B cell (primary cell): ENCODE data around the gene ZBTB44. TPM values are rescaled to one million over a fixed set of nuclear protein-coding genes. Genes with fewer than 3 reads are reported as not detected.

Source experiments
- ATAC-seq: fragments of 200-7000 bp; cut with Tn5 transposase; one replicate; pipeline ENCODE4 v1.10.0; 2021; ENCODE audit warnings: low read depth, mild to moderate bottlenecking, moderate number of reproducible peaks, moderate library complexity
- CTCF ChIA-PET: fragments of 350-600 bp; sonication (Branson Sonifier 250); formaldehyde crosslinking; loops from one replicate; lab custom pipeline; 2021; ENCODE audit warnings: antibody characterized with exemption, inconsistent platforms; lab: Charles Lee
- POLR2A ChIA-PET: fragments of 350-600 bp; sonication (Branson Sonifier 250); formaldehyde crosslinking; loops from one replicate; lab custom pipeline; 2021; ENCODE audit warnings: antibody characterized with exemption; lab: Charles Lee
- DNase-seq: peaks from one replicate; pipeline ENCODE4 v3.0.0; 2013
- H2AFZ ChIP-seq: 2 replicates; pipeline ENCODE4 v1.6.1; 2012; ENCODE audit warnings: mild to moderate bottlenecking, low read depth, low read length; ENCODE audit not compliant: insufficient read depth, poor library complexity, severe bottlenecking
- H3K27ac ChIP-seq, 2 donors: 1 replicate in 1 of 2; 2 replicates in 1 of 2; pipeline ENCODE4 v1.5.1; 2012 to 2013; ENCODE audit warnings: low read length in 2 of 2, mild to moderate bottlenecking in 2 of 2, moderate library complexity in 1 of 2
- H3K27me3 ChIP-seq, 4 experiments: fragments of 200-600 bp in 1 of 4; sonication (generic) in 1 of 4; replicated peaks in 1 of 4; 1 replicate in 2 of 4; 2 replicates in 2 of 4; pipeline versions ENCODE4 v1.6.1 to v1.7.0; 2013 to 2016; ENCODE audit warnings: low read length in 3 of 4, mild to moderate bottlenecking in 2 of 4, mixed read lengths in 1 of 4, moderate library complexity in 1 of 4; ENCODE audit not compliant: insufficient read depth in 4 of 4, control insufficient read depth in 3 of 4; ENCODE audit errors: control extremely low read depth in 1 of 4
- H3K36me3 ChIP-seq, 2 experiments: replicated peaks in 1 of 2; 1 replicate in 1 of 2; 2 replicates in 1 of 2; pipeline versions ENCODE4 v1.6.1 to v1.7.1; 2013; ENCODE audit warnings: low read length in 1 of 2; ENCODE audit not compliant: insufficient read depth in 2 of 2, control insufficient read depth in 1 of 2; ENCODE audit errors: control extremely low read depth in 1 of 2, extremely low read depth in 1 of 2
- H3K4me1 ChIP-seq, 2 donors: fragments of 200-600 bp in 1 of 2; sonication (generic) in 1 of 2; 1 replicate in 1 of 2; 2 replicates in 1 of 2; pipeline versions ENCODE4 v1.5.1 to v1.6.1; 2013 to 2017; ENCODE audit warnings: low read length in 2 of 2; ENCODE audit not compliant: control insufficient read depth in 2 of 2, insufficient read depth in 2 of 2
- H3K4me2 ChIP-seq: replicated peaks from 2 replicates; pipeline ENCODE3; 2012; ENCODE audit warnings: mild to moderate bottlenecking, low read depth, low read length; ENCODE audit not compliant: poor library complexity, severe bottlenecking
- H3K4me3 ChIP-seq, 5 experiments: fragments of 200-600 bp in 1 of 5; sonication (generic) in 1 of 5; 1 replicate in 3 of 5; 2 replicates in 2 of 5; pipeline versions ENCODE4 v1.5.1 to v1.7.0; 2011 to 2016; ENCODE audit warnings: low read length in 4 of 5, mild to moderate bottlenecking in 4 of 5, low read depth in 2 of 5, control low read depth in 1 of 5, moderate library complexity in 1 of 5; ENCODE audit not compliant: insufficient read depth in 1 of 5; ENCODE audit errors: control extremely low read depth in 1 of 5, extremely low read depth in 1 of 5
- H3K79me2 ChIP-seq: fragments of 200-600 bp; sonication (generic); one replicate; pipeline ENCODE4 v1.6.0; 2016; ENCODE audit warnings: low read length; ENCODE audit not compliant: control insufficient read depth, insufficient read depth
- H3K9ac ChIP-seq: fragments of 200-600 bp; sonication (generic); 2 replicates; pipeline ENCODE4 v1.6.1; 2017; ENCODE audit warnings: mild to moderate bottlenecking, low read length, moderate library complexity
- H3K9me3 ChIP-seq, 3 donors: one replicate each; pipeline versions ENCODE4 v1.6.1 to v1.7.1; 2013; ENCODE audit warnings: low read length in 2 of 3; ENCODE audit not compliant: control insufficient read depth in 2 of 3, insufficient read depth in 1 of 3; ENCODE audit errors: control extremely low read depth in 1 of 3
- H4K20me1 ChIP-seq: 2 replicates; pipeline ENCODE4 v1.6.0; 2012; ENCODE audit warnings: mild to moderate bottlenecking, low read length; ENCODE audit not compliant: insufficient read depth, control insufficient read depth, poor library complexity, severe bottlenecking
- H3K27ac Mint-ChIP-seq: one replicate; pipeline ENCODE4 v1.8.0; 2021; ENCODE audit warnings: mixed read lengths
- H3K27me3 Mint-ChIP-seq: one replicate; pipeline ENCODE4 v1.8.0; 2021; ENCODE audit warnings: mixed read lengths
- H3K4me1 Mint-ChIP-seq: one replicate; pipeline ENCODE4 v1.8.0; 2021; ENCODE audit warnings: mixed read lengths
- H3K4me3 Mint-ChIP-seq: one replicate; pipeline ENCODE4 v1.8.0; 2021; ENCODE audit warnings: mixed read lengths
- H3K9me3 Mint-ChIP-seq: one replicate; pipeline ENCODE4 v1.8.0; 2022; ENCODE audit warnings: mixed read lengths; ENCODE audit not compliant: insufficient read depth
- EZH2 ChIP-seq: IDR thresholded peaks from 2 replicates; pipeline ENCODE4 v1.6.1; 2012; ENCODE audit warnings: borderline replicate concordance, low read depth, mild to moderate bottlenecking, moderate library complexity, low read length; ENCODE audit not compliant: insufficient read depth, poor library complexity, severe bottlenecking
- WGBS: methylation state at CpG from one replicate; pipeline ENCODE4 v1.1.5; 2013; ENCODE audit warnings: missing lambda C conversion rate; ENCODE audit not compliant: insufficient coverage; 5-methylcytosine and 5-hydroxymethylcytosine counted together
- intact Hi-C: fragments of 100-400 bp; cut with micrococcal nuclease; formaldehyde crosslinking; loops from one replicate; pipeline ENCODE4 v1.10.0; 2022
- polyA plus RNA-seq: library from polyadenylated mRNA; depleted of rRNA; stranded (reverse); fragments of >200 nt; gene quantifications from 2 replicates; pipeline ENCODE4 v1.2.3, GENCODE V29; 2012
- total RNA-seq, 2 donors: library from RNA; stranded (reverse); fragments of 120-200 nt in 1 of 2; gene quantifications; 1 replicate in 1 of 2; 2 replicates in 1 of 2; pipeline versions ENCODE4 v1.2.3 to v1.2.4, GENCODE V29; 2013 to 2022
- TF ChIP-seq, protein P1 (sequence below): fragments of 200-600 bp; IDR thresholded peaks from one replicate; pipeline ENCODE4 v1.8.0; 2022; ENCODE audit warnings: antibody characterized with exemption, mild to moderate bottlenecking

Gene ZBTB44
- total and polyA plus RNA-seq, 2 donors (not counting 1 experiment from before 2014, with no cell fraction given), result 23.3 to 89.4 TPM

DNA sequence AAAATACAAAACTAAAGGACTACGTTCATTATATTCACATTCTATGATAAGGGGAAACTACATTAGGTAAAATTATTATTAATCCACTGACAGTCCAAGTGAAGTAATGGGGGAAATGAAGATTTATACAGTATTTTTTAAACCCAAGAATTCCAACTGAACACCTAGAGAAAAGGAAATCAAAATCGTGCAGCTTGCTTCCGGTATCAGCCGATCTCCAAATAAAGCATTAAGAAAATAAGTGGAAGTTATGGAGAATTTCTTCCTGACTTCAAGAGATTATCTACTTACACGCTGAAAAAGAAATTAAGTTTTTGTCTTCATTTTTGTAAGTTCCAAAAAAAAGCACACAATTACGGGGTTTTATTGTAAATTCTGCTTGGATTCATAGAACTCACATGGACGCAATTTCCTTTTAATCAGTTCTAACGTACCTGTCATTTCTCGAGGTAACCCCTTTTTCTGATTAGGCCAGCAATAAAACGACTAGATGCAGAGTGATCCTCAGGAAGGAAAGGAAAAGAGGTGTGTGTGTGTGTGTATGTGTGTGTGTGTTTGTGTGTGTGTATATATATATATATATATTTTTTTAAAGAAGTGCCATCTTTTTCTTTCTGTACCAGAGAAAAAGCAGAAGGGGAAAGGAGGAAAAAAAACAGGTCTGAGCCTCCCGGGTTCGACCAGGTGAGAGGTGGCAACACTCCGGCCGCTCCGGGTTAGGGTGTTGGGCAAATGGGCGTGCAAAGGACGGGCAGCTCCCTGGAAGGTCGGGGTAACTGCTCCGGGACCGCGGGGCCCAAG, 1.1 kb downstream of the ZBTB44 start:
- under 1% methylated on average over 11 of the region's 21 CpGs for WGBS
- ChIA-PET CTCF (no interaction called here), POLR2A (interaction anchor here (0.5 kb wide), 1 partner anchor 143 kb away, joined by 3 read pairs; no protein-coding TSS in a partner anchor)
- DNase-seq (no peak), ATAC-seq (no peak)
- H3K27ac ChIP-seq, result peak overlapping the region; percentile 46 to 91
- peaks cover 11% of the 10 kb centered on the region for H4K20me1 ChIP-seq
- Mint-ChIP-seq H3K4me1 (peaks cover 53% of the 10 kb centered on the region), H3K4me3 (peak overlapping the region; percentile 90), H3K27ac (peak overlapping the region; percentile 90), H3K27me3 (no peaks in the 10 kb centered on the region), H3K9me3 (no peaks in the 10 kb centered on the region)
- H3K4me1 ChIP-seq, result peaks cover 14 to 24% of the 10 kb centered on the region in 2 donors
- H3K79me2 ChIP-seq, result peaks cover 56% of the 10 kb centered on the region
- H3K9me3 ChIP-seq, result no peaks in the 10 kb centered on the region
- peak overlapping the region; percentile 59 to 77 (median 72) for H3K4me3 ChIP-seq
- intact Hi-C loops, result loop anchor here (5.0 to 10.0 kb wide), 2 partner anchors 149 to 1036 kb away; no protein-coding TSS in a partner anchor
- H3K4me2 ChIP-seq, result peak overlapping the region; percentile 90
- H3K36me3 ChIP-seq, result peaks cover 1 to 4% of the 10 kb centered on the region in 2 experiments
- peak overlapping the region; percentile 82 for H2AFZ ChIP-seq
- TF ChIP-seq EZH2, result no peak
- TF ChIP-seq, protein P1, sequence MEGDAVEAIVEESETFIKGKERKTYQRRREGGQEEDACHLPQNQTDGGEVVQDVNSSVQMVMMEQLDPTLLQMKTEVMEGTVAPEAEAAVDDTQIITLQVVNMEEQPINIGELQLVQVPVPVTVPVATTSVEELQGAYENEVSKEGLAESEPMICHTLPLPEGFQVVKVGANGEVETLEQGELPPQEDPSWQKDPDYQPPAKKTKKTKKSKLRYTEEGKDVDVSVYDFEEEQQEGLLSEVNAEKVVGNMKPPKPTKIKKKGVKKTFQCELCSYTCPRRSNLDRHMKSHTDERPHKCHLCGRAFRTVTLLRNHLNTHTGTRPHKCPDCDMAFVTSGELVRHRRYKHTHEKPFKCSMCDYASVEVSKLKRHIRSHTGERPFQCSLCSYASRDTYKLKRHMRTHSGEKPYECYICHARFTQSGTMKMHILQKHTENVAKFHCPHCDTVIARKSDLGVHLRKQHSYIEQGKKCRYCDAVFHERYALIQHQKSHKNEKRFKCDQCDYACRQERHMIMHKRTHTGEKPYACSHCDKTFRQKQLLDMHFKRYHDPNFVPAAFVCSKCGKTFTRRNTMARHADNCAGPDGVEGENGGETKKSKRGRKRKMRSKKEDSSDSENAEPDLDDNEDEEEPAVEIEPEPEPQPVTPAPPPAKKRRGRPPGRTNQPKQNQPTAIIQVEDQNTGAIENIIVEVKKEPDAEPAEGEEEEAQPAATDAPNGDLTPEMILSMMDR, result no peak
- peak overlapping the region; percentile 77 for H3K9ac ChIP-seq
- H3K27me3 ChIP-seq, result no peaks in the 10 kb centered on the region

DNA sequence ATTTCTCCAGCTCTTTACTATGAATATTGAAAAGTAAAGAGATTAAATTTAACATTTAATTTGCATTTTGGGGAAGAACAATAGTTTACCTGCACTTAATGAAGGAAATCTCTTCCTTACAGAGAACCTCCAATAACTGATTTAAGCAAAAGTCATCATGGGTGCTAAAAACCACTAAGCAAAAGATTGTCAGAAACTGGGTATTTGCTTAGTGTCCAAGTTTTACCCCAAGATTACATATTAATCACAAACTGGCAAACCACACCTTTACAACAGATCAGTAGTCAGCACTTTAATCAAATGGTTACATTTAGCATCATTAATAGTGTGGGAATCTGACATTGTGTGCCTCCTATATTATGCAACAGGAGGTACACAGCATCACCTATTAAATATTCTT, 2.7 kb downstream of the ZBTB44 start:
- Mint-ChIP-seq H3K9me3 (no peaks in the 10 kb centered on the region), H3K4me1 (peaks cover 59% of the 10 kb centered on the region), H3K27ac (no peak overlapping the region), H3K4me3 (peak overlapping the region; percentile 33), H3K27me3 (no peaks in the 10 kb centered on the region)
- no peak overlapping the region for H3K27ac ChIP-seq
- ChIA-PET CTCF (no interaction called here), POLR2A (no interaction called here)
- DNase-seq (no peak), ATAC-seq (no peak)
- H3K4me2 ChIP-seq, result no peak overlapping the region
- peaks cover 68% of the 10 kb centered on the region for H3K79me2 ChIP-seq
- intact Hi-C loops, result loop anchor here (5.0 to 10.0 kb wide), 2 partner anchors 147 to 1035 kb away; no protein-coding TSS in a partner anchor
- peaks cover 14 to 24% of the 10 kb centered on the region in 2 donors for H3K4me1 ChIP-seq
- H3K9ac ChIP-seq, result no peak overlapping the region
- peaks cover 1 to 4% of the 10 kb centered on the region in 2 experiments for H3K36me3 ChIP-seq
- no peak for TF ChIP-seq EZH2
- no peaks in the 10 kb centered on the region for H3K27me3 ChIP-seq
- no peak overlapping the region for H3K4me3 ChIP-seq
- no peak overlapping the region for H2AFZ ChIP-seq
- peaks cover 16% of the 10 kb centered on the region for H4K20me1 ChIP-seq
- peaks cover 0 to 6% (median 0%) of the 10 kb centered on the region in 3 donors for H3K9me3 ChIP-seq
